ENCODE results near the gene ZNF778.
"Not testable (repeated sequence)": the region's sequence is repeated elsewhere in the genome, so short reads cannot be mapped to it uniquely, and the experiment has no call there.

The ZNF778 gene

DNA sequence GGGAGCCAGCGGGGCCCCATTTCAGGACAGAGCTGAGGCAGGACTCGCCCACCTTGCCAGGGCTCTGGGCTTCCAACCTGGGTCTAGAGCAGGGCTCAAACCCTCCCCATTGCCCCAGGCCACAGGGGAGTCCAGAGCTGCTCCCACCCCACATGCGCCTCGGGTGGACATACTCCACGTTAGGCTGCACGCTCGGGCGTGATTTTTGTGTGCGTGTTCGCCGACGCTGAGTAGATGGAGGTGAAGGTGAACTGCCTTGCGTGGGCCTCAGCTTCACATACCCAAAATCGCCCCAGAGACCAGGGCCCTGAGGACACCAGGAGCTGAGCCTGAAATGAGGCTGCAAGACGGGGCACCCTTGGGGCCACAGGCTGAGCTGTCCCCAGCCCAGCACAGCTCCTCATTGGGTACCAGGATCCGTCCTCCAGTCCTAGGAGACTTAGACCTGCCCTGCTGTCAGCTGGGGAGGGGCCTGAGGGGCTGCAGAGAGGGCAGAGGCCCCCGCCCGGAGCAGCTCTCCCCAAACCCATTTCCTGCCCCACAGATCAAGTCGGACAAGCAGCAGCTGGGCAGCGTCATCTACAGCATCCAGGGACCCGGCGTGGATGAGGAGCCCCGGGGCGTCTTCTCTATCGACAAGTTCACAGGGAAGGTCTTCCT is 37.7 kb upstream of the ZNF778 start:
- DNase-seq (ENCODE audit: low read depth, low spot score): no peak

DNA sequence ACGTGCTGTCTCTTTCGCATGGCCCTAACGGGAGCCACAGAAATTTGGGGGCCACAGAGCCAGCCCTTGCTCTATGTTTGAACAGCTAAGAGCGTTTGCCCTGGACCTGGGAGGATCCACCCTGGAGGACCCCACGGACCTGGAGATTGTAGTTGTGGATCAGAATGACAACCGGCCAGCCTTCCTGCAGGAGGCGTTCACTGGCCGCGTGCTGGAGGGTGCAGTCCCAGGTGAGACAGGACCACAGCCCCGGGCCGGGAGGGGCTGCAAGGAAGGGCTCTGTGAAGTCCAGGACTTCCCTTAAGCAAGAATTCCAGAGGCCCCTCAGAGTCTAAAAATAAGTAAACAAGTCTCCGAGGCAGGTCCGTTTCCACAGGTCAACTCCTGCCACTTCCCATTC is 34.0 kb upstream of the ZNF778 start:
- no peak for DNase-seq (ENCODE audit: low read depth, low spot score)

DNA sequence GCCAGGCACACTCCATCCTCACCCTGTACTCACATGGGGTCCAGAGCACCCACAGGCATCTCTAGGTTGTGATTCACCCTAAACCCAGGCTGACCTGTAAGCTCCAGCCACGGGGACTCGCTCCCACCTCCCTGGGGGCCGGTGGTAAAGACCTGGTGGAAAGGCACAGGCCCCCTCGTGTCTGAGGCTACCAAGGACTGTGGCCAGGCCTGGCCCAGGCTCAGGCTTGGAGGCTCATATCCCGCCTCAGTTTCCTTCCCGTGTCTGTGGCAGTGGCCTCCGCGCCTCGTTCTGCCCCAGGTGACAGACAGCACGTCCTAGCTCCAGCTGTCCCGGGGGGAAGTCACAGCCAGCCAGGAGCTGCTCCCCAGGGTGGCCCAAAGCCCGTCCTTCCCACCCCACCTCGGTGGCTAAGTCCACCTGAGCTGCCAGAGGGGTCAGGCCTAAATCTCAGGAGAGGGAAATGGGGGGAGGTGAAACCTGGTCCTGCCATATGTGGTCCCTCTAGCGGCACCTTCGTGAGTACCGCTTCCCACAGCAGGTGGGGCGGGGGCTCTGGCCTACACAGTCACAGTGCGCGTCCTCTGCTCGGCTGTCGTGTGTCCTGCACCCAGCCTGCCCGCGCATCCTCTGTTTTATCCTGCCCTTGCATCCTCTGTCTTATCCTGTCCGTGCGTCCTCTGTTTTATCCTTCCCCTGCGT is 33.4 kb upstream of the ZNF778 start:
- no peak for DNase-seq (ENCODE audit: low read depth, low spot score)

DNA sequence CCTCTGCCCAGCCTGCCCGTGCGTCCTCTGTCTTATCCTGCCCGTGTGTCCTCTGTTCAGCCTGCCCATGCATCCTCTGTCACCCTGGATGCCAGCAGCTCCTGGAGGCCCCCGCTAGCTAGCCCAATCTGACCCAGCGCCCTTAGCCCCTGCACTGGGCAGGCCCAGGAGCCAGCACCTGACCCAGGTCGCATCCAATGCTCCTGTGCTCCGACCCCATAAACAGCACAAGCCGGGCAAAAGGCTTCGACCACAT is 32.9 kb upstream of the ZNF778 start:
- DNase-seq (ENCODE audit: low read depth, low spot score): no peak

DNA sequence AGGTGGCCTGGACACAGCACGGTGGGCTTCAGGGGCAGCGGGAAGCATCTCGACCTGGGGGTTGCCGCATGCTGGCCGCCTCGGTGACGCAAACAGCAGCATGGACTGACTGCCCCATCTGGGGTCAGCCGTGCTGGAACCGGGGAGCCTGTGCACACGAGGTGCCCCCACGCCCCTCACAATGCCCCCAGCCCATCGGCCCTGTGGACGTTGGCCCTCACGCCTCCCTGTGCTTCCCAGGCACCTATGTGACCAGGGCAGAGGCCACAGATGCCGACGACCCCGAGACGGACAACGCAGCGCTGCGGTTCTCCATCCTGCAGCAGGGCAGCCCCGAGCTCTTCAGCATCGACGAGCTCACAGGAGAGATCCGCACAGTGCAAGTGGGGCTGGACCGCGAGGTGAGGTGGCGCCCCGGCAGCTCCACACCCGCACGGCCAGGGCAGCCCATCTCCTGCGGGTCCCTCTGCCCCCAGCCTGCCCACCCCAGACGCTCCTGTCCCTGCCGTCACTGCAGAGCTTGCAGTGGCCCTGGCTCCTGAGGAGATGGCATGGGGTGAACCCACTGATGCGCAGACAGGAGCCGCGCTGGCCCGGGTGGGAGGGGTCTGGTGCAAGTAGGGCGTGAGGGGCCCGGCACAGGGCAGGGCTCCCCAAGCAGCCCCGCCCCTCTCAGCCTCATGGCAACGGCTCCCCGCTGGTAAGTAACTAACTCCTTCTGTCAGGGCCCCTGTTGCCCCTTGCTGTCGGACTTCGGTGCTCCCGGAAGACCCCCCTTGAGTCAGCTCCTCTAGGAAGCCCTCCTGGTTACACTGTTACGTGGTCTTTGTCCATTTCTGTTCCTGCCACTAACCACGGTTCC is 32.3 kb upstream of the ZNF778 start:
- DNase-seq (ENCODE audit: low read depth, low spot score): no peak

DNA sequence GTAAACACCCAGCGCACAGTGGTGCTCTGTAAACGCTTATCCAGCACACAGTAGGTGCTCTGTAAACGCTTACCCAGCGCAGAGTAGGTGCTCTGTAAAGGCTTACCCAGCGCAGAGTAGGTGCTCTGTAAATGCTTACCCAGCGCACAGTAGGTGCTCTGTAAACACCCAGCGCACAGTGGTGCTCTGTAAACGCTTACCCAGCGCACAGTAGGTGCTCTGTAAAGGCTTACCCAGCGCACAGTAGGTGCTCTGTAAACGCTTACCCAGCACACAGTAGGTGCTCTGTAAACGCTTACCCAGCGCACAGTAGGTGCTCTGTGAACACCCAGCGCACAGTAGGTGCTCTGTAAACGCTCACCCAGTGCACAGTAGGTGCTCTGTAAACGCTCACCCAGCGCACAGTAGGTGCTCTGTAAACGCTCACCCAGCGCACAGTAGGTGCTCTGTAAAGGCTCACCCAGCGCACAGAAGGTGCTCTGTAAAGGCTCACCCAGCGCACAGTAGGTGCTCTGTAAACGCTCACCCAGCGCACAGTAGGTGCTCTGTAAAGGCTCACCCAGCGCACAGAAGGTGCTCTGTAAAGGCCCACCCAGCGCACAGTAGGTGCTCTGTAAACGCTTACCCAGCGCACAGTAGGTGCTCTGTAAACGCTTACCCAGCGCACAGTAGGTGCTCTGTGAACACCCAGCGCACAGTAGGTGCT is 31.5 kb upstream of the ZNF778 start:
- DNase-seq (ENCODE audit: low read depth, low spot score): not testable (repeated sequence)

DNA sequence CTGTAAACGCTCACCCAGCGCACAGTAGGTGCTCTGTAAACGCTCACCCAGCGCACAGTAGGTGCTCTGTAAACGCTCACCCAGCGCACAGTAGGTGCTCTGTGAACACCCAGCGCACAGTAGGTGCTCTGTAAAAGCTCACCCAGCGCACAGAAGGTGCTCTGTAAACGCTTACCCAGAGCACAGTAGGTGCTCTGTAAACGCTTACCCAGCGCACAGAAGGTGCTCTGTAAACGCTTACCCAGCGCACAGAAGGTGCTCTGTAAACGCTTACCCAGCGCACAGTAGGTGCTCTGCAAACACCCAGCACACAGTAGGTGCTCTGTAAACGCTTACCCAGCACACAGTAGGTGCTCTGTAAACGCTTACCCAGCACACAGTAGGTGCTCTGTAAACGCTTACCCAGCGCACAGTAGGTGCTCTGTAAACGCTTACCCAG is 30.9 kb upstream of the ZNF778 start:
- not testable (repeated sequence) for DNase-seq (ENCODE audit: low read depth, low spot score)

DNA sequence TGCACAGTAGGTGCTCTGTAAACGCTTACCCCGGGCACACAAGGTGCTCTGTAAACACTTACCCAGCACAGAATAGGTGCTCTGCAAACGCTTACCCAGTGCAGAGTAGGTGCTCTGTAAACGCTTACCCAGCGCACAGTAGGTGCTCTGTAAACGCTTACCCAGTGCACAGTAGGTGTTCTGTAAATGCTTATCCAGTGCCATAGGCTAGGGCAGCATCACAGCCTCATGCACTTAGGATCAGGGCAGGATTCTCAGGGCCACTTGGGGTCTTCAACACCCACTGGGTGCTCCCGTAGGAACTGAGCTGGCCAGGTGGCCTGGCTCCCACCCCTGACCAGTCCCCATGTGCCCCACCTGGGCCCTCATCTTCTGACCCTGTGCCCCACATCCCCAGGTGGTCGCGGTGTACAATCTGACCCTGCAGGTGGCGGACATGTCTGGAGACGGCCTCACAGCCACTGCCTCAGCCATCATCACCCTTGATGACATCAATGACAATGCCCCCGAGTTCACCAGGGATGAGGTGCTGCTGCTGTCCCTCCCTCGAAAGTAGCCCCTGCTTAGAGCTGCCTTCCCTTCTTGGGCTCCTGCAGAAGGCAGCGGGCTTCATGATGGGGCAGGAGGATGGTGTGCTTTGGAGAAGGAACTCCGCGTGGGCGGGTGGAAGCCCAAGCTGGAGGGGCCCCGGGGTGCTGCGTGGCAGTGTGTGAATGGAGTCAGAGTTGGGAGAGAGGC is 30.3 kb upstream of the ZNF778 start:
- DNase-seq (ENCODE audit: low read depth, low spot score): no peak

DNA sequence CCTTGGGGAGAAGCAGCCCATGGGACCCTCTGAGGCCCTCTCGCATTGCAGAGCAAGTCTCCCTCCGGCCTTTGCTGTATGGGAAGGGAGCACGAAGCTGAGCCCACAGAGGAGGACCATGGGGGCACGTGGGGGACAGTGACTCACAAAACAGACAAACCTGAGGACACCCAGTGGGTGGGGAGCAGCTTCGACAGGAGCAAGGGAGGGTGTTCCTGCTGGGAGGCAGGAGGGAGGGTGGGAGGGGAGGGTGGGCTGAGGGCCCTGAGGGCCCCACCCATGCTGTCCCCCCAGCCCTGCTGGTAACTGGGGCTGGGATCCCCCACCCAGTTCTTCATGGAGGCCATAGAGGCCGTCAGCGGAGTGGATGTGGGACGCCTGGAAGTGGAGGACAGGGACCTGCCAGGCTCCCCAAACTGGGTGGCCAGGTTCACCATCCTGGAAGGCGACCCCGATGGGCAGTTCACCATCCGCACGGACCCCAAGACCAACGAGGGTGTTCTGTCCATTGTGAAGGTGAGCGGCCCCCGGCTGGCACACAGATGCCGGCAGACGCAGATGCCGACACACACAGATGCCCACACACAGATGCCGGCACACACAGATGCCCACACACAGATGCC is 29.6 kb upstream of the ZNF778 start:
- no peak for DNase-seq (ENCODE audit: low read depth, low spot score)

DNA sequence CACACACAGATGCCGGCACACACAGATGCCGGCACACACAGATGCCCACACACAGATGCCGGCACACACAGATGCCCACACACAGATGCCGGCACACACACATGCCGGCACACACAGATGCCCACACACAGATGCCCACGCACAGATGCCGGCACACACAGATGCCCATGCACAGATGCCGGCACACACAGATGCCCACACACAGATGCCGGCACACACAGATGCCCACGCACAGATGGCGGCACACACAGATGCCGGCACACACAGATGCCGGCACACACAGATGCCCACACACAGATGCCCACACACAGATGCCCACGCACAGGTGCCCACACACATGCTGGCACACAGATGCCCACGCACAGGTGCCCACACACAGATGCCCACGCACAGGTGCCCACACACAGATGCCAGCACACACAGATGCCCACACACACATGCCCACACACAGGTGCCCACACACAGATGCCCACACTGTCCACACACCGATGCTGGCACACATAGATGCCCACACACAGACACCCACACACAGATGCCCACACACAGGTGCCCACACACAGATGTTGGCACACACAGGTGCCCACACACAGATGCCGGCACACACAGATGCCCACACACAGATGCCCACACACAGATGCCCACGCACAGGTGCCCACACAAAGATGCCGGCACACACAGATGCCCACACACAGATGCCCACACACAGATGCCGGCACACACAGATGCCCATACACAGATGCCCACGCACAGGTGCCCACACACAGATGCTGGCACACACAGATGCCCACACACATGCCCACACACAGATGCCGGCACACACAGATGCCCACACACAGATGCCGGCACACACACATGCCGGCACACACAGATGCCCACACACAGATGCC is 28.8 kb upstream of the ZNF778 start:
- not testable (repeated sequence) for DNase-seq (ENCODE audit: low read depth, low spot score)

DNA sequence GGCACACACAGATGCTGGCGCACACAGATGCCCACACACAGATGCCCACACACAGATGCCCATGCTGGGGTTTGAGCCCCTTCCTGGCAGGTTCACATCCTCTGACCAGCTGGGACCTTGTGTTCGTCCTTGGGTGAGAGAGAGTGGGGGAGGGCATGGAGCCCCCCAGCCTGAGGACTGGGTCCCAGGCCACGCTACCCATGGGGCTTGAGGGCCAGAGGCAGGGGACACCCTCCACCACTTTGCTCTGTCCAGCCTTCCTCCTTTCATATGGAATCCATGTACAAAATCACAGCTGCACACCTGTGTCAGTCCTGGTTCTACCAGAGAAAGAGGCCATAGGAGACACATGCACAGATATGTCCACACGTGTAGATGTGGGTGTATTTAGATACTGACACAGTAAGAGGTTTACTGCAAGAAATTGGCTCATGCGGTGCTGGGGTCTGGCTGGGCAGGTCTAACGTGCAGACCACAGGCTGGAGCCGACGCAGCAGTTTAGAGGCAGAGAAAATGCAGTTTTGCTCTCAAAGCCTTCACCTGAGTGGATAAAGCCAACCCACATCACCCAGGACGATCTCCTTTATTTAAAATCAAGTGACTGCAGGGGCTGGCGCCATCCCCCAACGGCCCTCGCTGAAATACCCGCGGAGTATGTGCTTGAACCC is 28.0 kb upstream of the ZNF778 start:
- DNase-seq (ENCODE audit: low read depth, low spot score): no peak

DNA sequence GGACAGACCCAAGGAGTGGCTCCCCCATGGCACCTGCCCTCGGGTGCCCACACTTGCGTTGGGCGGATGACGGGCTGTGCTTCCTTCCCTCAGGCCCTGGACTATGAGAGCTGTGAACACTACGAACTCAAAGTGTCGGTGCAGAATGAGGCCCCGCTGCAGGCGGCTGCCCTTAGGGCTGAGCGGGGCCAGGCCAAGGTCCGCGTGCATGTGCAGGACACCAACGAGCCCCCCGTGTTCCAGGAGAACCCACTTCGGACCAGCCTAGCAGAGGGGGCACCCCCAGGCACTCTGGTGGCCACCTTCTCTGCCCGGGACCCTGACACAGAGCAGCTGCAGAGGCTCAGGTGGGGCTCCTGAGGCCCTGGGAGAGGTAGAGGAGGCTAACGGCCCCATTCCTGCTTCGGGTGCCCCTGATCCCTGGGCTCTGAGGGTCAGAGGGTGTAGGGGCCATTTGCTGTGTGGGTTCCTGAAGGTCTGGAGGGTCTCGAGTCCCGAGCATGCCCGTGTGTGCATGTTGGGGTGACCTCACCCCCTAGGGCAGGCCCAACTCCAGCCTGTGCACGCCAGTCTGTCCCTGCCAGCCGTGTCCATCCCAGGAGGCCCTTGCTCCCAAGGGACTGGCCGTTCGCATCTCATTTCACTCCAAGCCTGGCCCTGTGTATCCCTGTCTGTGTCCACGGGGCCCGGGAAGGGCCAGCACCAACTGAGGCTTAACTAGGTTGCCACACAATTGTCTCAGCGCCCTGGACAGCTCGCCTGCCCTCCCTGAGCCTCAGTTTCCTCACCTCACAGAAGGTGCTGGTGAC is 27.1 kb upstream of the ZNF778 start:
- DNase-seq (ENCODE audit: low read depth, low spot score): no peak

DNA sequence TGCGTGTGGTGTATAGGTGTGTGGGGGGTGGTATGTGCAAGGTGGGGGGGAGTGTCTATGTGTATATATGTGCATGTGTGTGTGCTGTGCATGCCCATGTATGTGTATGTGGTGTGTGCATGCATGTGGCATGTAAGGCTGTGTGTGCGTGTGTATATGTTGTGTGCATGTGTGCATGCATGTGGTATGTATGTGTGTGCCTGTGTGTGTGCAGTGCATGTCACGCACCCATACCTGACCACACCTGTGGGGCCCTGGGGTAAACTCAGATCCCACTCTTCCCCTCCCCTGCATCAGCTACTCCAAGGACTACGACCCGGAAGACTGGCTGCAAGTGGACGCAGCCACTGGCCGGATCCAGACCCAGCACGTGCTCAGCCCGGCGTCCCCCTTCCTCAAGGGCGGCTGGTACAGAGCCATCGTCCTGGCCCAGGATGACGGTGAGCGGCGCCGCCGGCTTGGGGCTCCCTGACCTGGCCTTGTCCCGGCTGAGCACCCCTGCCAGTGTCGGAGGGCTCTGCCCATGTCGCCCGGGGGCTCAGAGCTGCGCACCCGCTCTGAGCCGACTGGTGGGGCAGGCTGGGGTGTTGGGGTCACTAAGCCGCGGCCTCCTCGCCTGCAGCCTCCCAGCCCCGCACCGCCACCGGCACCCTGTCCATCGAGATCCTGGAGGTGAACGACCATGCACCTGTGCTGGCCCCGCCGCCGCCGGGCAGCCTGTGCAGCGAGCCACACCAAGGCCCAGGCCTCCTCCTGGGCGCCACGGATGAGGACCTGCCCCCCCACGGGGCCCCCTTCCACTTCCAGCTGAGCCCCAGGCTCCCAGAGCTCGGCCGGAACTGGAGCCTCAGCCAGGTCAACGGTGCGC is 26.2 kb upstream of the ZNF778 start:
- DNase-seq (ENCODE audit: low read depth, low spot score): no peak

DNA sequence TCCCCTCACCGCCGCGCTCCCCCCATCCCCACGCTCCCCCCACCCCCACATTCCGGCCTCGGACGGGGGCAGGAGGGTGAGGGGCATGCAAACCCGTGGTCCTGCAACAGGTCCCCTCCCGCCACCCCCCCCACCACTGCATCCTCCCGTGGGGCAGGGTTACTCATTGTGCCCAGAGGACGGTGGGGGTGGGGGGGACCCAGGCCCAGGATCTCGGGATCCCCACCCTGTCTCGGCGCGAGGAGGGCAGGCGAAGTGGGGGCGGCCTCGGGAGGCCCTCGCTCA is 25.7 kb upstream of the ZNF778 start:
- DNase-seq (ENCODE audit: low read depth, low spot score): no peak

DNA sequence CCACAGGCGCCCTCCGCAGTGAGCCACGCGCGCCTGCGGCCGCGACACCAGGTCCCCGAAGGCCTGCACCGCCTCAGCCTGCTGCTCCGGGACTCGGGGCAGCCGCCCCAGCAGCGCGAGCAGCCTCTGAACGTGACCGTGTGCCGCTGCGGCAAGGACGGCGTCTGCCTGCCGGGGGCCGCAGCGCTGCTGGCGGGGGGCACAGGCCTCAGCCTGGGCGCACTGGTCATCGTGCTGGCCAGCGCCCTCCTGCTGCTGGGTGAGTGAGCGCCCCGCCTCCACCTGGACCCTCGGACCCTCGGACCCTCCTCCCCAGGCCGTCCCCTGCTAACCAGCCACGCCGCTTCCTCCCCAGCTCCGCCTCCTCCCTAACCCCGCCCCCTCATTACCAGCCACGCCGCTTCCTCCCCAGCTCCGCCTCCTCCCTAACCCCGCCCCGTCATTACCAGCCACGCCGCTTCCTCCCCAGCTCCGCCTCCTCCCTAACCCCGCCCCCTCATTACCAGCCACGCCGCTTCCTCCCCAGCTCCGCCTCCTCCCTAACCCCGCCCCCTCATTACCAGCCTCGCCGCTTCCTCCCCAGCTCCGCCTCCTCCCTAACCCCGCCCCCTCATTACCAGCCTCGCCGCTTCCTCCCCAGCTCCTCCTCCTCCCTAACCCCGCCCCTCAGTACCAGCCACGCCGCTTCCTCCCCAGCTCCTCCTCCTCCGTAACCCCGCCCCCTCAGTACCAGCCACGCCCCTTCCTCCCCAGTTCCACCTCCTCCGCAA is 25.1 kb upstream of the ZNF778 start:
- not testable (repeated sequence) for DNase-seq (ENCODE audit: low read depth, low spot score)

DNA sequence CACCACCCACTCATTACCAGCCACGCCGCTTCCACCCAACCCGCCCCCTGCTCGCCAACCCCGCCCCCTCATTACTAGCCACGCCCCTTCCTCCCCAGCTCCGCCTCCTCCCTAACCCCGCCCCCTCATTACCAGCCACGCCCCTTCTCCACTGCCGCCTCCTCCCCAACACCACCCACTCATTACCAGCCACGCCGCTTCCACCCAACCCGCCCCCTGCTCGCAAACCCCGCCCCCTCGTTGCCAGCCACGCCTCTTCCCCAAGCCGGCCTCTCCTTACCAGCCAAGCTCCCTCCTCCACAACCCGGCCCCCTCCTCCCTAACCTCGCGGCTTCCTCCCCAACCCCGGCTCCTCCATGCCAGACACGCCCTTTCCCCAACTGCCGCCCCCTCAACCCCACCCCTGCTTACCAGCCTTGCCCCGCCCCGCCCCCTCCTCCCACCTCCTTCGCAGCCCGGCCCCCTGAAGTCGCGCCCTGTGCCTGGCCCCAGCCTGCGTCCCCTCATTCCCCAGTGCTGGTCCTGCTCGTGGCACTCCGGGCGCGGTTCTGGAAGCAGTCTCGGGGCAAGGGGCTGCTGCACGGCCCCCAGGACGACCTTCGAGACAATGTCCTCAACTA is 24.4 kb upstream of the ZNF778 start:
- DNase-seq (ENCODE audit: low read depth, low spot score): no peak
